Cardiac muscle cell (in vitro differentiated cells and primary cell): Measurements from ENCODE around the gene ARV1. TPM values are rescaled to one million over a fixed set of nuclear protein-coding genes. Genes with fewer than 3 reads are reported as not detected.

Experiments
- DNase-seq, 2 donors: peaks; one replicate each; pipeline versions ENCODE4 v3.0.0 to v3.0.0-alpha.2; 2010 to 2017; ENCODE audit warnings: low read depth in 1 of 2, low spot score in 1 of 2
- H3K27ac ChIP-seq: fragments of 200-600 bp; sonication (generic); 2 replicates; pipeline ENCODE4 v1.5.1; 2016
- H3K27me3 ChIP-seq: fragments of 200-600 bp; sonication (generic); 2 replicates; pipeline ENCODE4 v1.6.0; 2016; ENCODE audit warnings: control low read depth
- H3K36me3 ChIP-seq: fragments of 200-600 bp; sonication (generic); 2 replicates; pipeline ENCODE4 v1.5.1; 2016; ENCODE audit warnings: control low read depth
- H3K4me1 ChIP-seq: fragments of 200-600 bp; sonication (generic); 2 replicates; pipeline ENCODE4 v1.8.1; 2017; ENCODE audit warnings: low read depth, mild to moderate bottlenecking, mixed run types
- H3K4me3 ChIP-seq: fragments of 200-600 bp; sonication (generic); 2 replicates; pipeline ENCODE4 v1.5.1; 2016; ENCODE audit warnings: mild to moderate bottlenecking
- H3K9me3 ChIP-seq: fragments of 200-600 bp; sonication (generic); 2 replicates; pipeline ENCODE4 v1.5.1; 2017; ENCODE audit warnings: low read depth, mild to moderate bottlenecking, control low read depth
- CTCF ChIP-seq: IDR thresholded peaks from 2 replicates; pipeline ENCODE4 v1.5.1; 2012; ENCODE audit warnings: low read depth, mild to moderate bottlenecking, low read length
- polyA plus RNA-seq: library from polyadenylated mRNA; unstranded; fragments of >200 nt; fragmentation: Nextera tagmentation; extraction: Ambion mirVana; gene quantifications from 2 replicates; pipeline ENCODE4 v1.2.1, GENCODE V29; 2016
- total RNA-seq: library from RNA; depleted of rRNA; stranded (reverse); fragments of >200 nt; gene quantifications from 2 replicates; pipeline ENCODE4 v1.2.3, GENCODE V29; 2016

ARV1 gene
- total and polyA plus RNA-seq, 2 experiments from 2014 or later: 21.1 to 40.3 TPM

- Histone ChIP-seq H3K4me3 (no peak overlapping the region), H3K27me3 (no peaks in the 10 kb centered on the region), H3K9me3 (no peaks in the 10 kb centered on the region), H3K4me1 (no peaks in the 10 kb centered on the region), H3K36me3 (no peaks in the 10 kb centered on the region), H3K27ac (no peak overlapping the region)
- no peak for TF ChIP-seq CTCF
- DNase-seq: no peak
Measured at GRCh38 chr1:231011963-231012362, 33.1 kb downstream of the ARV1 start.

- H3K27me3 ChIP-seq: no peaks in the 10 kb centered on the region
- H3K36me3 ChIP-seq: no peaks in the 10 kb centered on the region
- H3K27ac ChIP-seq: no peak overlapping the region
- H3K4me1 ChIP-seq: no peaks in the 10 kb centered on the region
- DNase-seq: no peak
- H3K4me3 ChIP-seq: no peak overlapping the region
- H3K9me3 ChIP-seq: no peaks in the 10 kb centered on the region
- no peak for TF ChIP-seq CTCF
Measured at GRCh38 chr1:231013391-231014015, 34.6 kb downstream of the ARV1 start.

- Histone ChIP-seq H3K9me3 (no peaks in the 10 kb centered on the region), H3K27me3 (no peaks in the 10 kb centered on the region), H3K4me1 (no peaks in the 10 kb centered on the region), H3K27ac (no peak overlapping the region), H3K36me3 (no peaks in the 10 kb centered on the region), H3K4me3 (no peak overlapping the region)
- no peak for DNase-seq
- TF ChIP-seq CTCF: no peak
Measured at GRCh38 chr1:231016234-231016633, 37.3 kb downstream of the ARV1 start.

DNA sequence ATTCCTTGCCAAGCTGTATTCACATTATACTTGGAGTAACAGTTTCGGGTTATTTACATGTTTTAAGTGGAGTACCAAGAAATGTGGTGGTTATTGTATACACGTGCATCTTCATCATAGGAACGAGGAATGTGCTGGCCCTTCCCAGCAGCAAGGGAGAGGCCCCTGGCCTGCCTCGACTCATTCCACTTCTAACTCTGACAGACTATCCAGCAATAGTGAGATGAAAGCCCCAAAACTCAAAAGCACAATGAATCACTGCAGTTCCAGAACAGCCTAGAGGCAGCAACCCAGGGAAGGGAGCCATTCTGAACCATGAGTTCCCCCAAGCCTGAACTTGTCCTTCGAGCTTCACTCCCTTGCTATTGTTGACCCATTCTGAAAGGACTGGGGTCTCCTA lies 38.1 kb downstream of the ARV1 start:
- Histone ChIP-seq H3K27me3 (no peaks in the 10 kb centered on the region), H3K4me1 (no peaks in the 10 kb centered on the region), H3K9me3 (no peaks in the 10 kb centered on the region), H3K36me3 (no peaks in the 10 kb centered on the region), H3K4me3 (no peak overlapping the region), H3K27ac (no peak overlapping the region)
- TF ChIP-seq CTCF: no peak
- DNase-seq: no peak

DNA sequence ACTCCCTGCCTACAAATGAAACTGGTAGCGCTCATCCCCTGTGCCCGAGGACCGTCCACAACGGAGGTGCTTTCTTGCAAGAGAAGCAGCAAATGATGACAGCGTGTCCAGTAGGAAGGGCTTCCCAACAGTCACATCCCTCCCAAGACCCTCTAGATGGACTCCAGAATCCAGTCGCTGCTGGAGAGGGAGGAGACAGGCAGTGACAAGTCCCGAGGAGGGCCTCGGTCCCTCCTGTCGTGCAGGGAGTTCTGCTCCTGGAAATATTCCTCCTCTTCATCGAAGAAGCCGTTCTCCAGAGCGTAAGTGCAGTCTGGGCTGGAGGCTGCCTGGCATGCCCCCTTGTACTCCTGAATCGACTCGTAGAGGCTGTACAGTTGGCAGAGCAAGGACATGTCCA lies 40.8 kb downstream of the ARV1 start:
- H3K27me3 ChIP-seq: no peaks in the 10 kb centered on the region
- H3K4me3 ChIP-seq: no peak overlapping the region
- TF ChIP-seq CTCF: no peak
- no peaks in the 10 kb centered on the region for H3K36me3 ChIP-seq
- no peak overlapping the region for H3K27ac ChIP-seq
- H3K9me3 ChIP-seq: no peaks in the 10 kb centered on the region
- DNase-seq: no peak
- no peaks in the 10 kb centered on the region for H3K4me1 ChIP-seq
